ENCODE measurements around the gene FRS3.

FRS3 gene

DNA sequence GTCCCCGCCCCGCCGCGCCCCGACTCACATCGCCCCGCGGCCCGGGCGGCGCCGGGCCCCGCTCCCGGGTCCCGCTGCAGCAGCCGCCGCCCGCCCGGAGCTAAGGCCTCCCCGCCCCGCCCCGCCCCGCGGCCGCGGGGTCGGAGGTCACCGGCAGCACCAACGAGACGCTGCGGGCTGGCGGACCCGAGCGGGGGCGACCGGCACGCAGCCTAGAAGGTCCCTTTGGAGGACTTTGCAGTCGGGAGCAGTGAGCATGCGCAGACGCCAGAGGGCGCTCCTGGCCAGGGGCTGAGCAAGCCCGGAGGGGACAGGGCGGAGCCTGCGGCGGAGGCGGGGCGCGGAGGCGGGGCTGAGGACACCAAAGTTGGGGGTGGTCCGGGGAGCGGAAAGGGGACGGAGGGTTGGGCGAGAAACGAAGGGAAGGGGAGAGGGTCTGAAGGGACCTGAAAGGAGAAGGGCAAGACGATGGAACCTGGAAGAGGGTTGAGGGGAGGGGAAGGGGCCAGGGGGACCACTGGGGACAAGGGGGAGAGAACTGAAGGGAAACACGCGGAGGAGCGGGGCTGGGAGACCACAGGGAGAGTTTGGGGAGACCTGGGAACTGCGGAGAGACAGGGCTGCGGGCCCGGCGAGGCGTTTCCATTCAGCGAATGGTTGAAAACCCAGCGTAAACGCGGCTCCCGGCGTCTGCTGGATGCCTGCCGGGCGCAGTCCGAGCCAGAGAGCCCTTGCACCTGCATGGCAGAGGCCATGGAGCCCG is at the start of gene FRS3 (continued):
- TF ChIP-seq ZNF561 (tag by site-specific recombination; IDR thresholded peaks at IDR 0.05; ENCODE audit: borderline replicate concordance): 0 out of 2 replicates have a peak, but pooled peaks have one; percentile 73
- peak; percentile 91 for TF ChIP-seq SP2 (tag by site-specific recombination; IDR thresholded peaks at IDR 0.05)
- TF ChIP-seq ZNF391 (tag by site-specific recombination; IDR thresholded peaks at IDR 0.05; ENCODE audit: borderline replicate concordance, low read depth): peak; percentile 63
- TF ChIP-seq, protein P1, sequence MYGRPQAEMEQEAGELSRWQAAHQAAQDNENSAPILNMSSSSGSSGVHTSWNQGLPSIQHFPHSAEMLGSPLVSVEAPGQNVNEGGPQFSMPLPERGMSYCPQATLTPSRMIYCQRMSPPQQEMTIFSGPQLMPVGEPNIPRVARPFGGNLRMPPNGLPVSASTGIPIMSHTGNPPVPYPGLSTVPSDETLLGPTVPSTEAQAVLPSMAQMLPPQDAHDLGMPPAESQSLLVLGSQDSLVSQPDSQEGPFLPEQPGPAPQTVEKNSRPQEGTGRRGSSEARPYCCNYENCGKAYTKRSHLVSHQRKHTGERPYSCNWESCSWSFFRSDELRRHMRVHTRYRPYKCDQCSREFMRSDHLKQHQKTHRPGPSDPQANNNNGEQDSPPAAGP (tag by site-specific recombination; IDR thresholded peaks at IDR 0.05): peak; percentile 85
- TF ChIP-seq ZNF843 (tag by site-specific recombination; IDR thresholded peaks at IDR 0.05): peak; percentile 75
- 0 out of 2 replicates have a peak, but pooled peaks have one; percentile 16 for TF ChIP-seq ZNF394 (tag by site-specific recombination; IDR thresholded peaks at IDR 0.05; ENCODE audit: borderline replicate concordance)
- peak; percentile 10; the same call in 1 of the 2 replicates for TF ChIP-seq ZNF341 (tag by site-specific recombination; IDR thresholded peaks at IDR 0.05; ENCODE audit: low read depth)
- no peak for TF ChIP-seq MYNN (tag by site-specific recombination; IDR thresholded peaks at IDR 0.05; ENCODE audit: borderline replicate concordance)
- TF ChIP-seq, protein P2, sequence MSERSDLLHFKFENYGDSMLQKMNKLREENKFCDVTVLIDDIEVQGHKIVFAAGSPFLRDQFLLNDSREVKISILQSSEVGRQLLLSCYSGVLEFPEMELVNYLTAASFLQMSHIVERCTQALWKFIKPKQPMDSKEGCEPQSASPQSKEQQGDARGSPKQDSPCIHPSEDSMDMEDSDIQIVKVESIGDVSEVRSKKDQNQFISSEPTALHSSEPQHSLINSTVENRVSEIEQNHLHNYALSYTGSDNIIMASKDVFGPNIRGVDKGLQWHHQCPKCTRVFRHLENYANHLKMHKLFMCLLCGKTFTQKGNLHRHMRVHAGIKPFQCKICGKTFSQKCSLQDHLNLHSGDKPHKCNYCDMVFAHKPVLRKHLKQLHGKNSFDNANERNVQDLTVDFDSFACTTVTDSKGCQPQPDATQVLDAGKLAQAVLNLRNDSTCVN (tag by site-specific recombination; optimal IDR thresholded peaks at IDR 0.05): peak; percentile 68
- TF ChIP-seq, protein P3, sequence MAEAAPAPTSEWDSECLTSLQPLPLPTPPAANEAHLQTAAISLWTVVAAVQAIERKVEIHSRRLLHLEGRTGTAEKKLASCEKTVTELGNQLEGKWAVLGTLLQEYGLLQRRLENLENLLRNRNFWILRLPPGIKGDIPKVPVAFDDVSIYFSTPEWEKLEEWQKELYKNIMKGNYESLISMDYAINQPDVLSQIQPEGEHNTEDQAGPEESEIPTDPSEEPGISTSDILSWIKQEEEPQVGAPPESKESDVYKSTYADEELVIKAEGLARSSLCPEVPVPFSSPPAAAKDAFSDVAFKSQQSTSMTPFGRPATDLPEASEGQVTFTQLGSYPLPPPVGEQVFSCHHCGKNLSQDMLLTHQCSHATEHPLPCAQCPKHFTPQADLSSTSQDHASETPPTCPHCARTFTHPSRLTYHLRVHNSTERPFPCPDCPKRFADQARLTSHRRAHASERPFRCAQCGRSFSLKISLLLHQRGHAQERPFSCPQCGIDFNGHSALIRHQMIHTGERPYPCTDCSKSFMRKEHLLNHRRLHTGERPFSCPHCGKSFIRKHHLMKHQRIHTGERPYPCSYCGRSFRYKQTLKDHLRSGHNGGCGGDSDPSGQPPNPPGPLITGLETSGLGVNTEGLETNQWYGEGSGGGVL (tag by site-specific recombination; IDR thresholded peaks at IDR 0.05): peak; percentile 33; the same call in 1 of the 2 replicates
- no peak for TF ChIP-seq ZNF174 (tag by site-specific recombination; IDR thresholded peaks at IDR 0.05)
- no peak for TF ChIP-seq ZNF837 (tag by site-specific recombination; IDR thresholded peaks at IDR 0.05)
- peak; percentile 70; the same call in 1 of the 2 replicates for TF ChIP-seq ZNF501 (tag by site-specific recombination; IDR thresholded peaks at IDR 0.05)
- TF ChIP-seq ZNF747 (tag by site-specific recombination; IDR thresholded peaks at IDR 0.05): no peak
- no peak for TF ChIP-seq ZNF221 (tag by site-specific recombination; IDR thresholded peaks at IDR 0.05; ENCODE audit: borderline replicate concordance)
- TF ChIP-seq, protein P4, sequence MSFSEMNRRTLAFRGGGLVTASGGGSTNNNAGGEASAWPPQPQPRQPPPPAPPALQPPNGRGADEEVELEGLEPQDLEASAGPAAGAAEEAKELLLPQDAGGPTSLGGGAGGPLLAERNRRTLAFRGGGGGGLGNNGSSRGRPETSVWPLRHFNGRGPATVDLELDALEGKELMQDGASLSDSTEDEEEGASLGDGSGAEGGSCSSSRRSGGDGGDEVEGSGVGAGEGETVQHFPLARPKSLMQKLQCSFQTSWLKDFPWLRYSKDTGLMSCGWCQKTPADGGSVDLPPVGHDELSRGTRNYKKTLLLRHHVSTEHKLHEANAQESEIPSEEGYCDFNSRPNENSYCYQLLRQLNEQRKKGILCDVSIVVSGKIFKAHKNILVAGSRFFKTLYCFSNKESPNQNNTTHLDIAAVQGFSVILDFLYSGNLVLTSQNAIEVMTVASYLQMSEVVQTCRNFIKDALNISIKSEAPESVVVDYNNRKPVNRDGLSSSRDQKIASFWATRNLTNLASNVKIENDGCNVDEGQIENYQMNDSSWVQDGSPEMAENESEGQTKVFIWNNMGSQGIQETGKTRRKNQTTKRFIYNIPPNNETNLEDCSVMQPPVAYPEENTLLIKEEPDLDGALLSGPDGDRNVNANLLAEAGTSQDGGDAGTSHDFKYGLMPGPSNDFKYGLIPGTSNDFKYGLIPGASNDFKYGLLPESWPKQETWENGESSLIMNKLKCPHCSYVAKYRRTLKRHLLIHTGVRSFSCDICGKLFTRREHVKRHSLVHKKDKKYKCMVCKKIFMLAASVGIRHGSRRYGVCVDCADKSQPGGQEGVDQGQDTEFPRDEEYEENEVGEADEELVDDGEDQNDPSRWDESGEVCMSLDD (tag by site-specific recombination; IDR thresholded peaks at IDR 0.05): peak; percentile 92
- no peak for TF ChIP-seq ZNF248 (tag by site-specific recombination; IDR thresholded peaks at IDR 0.05)
- TF ChIP-seq, protein P5, sequence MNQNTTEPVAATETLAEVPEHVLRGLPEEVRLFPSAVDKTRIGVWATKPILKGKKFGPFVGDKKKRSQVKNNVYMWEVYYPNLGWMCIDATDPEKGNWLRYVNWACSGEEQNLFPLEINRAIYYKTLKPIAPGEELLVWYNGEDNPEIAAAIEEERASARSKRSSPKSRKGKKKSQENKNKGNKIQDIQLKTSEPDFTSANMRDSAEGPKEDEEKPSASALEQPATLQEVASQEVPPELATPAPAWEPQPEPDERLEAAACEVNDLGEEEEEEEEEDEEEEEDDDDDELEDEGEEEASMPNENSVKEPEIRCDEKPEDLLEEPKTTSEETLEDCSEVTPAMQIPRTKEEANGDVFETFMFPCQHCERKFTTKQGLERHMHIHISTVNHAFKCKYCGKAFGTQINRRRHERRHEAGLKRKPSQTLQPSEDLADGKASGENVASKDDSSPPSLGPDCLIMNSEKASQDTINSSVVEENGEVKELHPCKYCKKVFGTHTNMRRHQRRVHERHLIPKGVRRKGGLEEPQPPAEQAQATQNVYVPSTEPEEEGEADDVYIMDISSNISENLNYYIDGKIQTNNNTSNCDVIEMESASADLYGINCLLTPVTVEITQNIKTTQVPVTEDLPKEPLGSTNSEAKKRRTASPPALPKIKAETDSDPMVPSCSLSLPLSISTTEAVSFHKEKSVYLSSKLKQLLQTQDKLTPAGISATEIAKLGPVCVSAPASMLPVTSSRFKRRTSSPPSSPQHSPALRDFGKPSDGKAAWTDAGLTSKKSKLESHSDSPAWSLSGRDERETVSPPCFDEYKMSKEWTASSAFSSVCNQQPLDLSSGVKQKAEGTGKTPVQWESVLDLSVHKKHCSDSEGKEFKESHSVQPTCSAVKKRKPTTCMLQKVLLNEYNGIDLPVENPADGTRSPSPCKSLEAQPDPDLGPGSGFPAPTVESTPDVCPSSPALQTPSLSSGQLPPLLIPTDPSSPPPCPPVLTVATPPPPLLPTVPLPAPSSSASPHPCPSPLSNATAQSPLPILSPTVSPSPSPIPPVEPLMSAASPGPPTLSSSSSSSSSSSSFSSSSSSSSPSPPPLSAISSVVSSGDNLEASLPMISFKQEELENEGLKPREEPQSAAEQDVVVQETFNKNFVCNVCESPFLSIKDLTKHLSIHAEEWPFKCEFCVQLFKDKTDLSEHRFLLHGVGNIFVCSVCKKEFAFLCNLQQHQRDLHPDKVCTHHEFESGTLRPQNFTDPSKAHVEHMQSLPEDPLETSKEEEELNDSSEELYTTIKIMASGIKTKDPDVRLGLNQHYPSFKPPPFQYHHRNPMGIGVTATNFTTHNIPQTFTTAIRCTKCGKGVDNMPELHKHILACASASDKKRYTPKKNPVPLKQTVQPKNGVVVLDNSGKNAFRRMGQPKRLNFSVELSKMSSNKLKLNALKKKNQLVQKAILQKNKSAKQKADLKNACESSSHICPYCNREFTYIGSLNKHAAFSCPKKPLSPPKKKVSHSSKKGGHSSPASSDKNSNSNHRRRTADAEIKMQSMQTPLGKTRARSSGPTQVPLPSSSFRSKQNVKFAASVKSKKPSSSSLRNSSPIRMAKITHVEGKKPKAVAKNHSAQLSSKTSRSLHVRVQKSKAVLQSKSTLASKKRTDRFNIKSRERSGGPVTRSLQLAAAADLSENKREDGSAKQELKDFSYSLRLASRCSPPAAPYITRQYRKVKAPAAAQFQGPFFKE (tag by site-specific recombination; IDR thresholded peaks at IDR 0.05; ENCODE audit: borderline replicate concordance): no peak
- TF ChIP-seq SETDB1 (IDR thresholded peaks at IDR 0.05; ENCODE audit: insufficient read length, low read length): no peak
- TF ChIP-seq MZF1 (tag by site-specific recombination; IDR thresholded peaks at IDR 0.05; ENCODE audit: borderline replicate concordance): no peak
- TF ChIP-seq, protein P6, sequence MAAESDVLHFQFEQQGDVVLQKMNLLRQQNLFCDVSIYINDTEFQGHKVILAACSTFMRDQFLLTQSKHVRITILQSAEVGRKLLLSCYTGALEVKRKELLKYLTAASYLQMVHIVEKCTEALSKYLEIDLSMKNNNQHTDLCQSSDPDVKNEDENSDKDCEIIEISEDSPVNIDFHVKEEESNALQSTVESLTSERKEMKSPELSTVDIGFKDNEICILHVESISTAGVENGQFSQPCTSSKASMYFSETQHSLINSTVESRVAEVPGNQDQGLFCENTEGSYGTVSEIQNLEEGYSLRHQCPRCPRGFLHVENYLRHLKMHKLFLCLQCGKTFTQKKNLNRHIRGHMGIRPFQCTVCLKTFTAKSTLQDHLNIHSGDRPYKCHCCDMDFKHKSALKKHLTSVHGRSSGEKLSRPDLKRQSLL (tag by site-specific recombination; IDR thresholded peaks at IDR 0.05): no peak
